Measurements from ENCODE around the gene MXD4.

GRCh38 chr4:2297606-2298531 is 36.0 kb upstream of the MXD4 start:
- TF ChIP-seq CTCF (IDR thresholded peaks at IDR 0.05), result no peak
- no peak for TF ChIP-seq POLR2A (IDR thresholded peaks at IDR 0.05)
- no peak for TF ChIP-seq EP300 (IDR thresholded peaks at IDR 0.05)
- TF ChIP-seq POLR2AphosphoS5 (IDR thresholded peaks at IDR 0.05), result no peak

All from upper lobe of left lung (tissue), 4 donors.